Right lobe of liver (tissue), 4 donors: ENCODE measurements around the gene POLR1D.

Experiments used
- CTCF ChIP-seq, 4 donors: fragments of 200-600 bp in 3 of 4; fragments of 450-650 bp in 1 of 4; IDR thresholded peaks; one replicate each; pipeline versions ENCODE4 v1.5.1 to v1.8.0; 2016 to 2022; ENCODE audit warnings: antibody characterized with exemption in 4 of 4, mild to moderate bottlenecking in 2 of 4
- POLR2A ChIP-seq: fragments of 450-650 bp; IDR thresholded peaks from one replicate; pipeline ENCODE4 v1.6.1; 2017; ENCODE audit warnings: antibody characterized with exemption, mild to moderate bottlenecking
- donor health status: DM: no; HTN: no; CAD: no.
- donor health status: DM: no; HTN: no; CAD: no.
- donor health status: DM: no; HTN: yes; CAD: no.

GRCh38 chr13:27621366-27622101 is at the start of gene POLR1D:
- TF ChIP-seq CTCF (IDR thresholded peaks at IDR 0.05) (no peak), POLR2A (peak; percentile 77)
